ENCODE measurements around the gene ULBP1. TPM values are rescaled to one million over a fixed set of nuclear protein-coding genes. Genes with fewer than 3 reads are reported as not detected.
A peak's percentile ranks its signal among the peaks of the same experiment; 100 is the strongest.
"Not testable (repeated sequence)": the region's sequence is repeated elsewhere in the genome, so short reads cannot be mapped to it uniquely, and the experiment has no call there.

Gene ULBP1
- total RNA-seq, 2 donors from 2014 or later = 0.11 to 0.31 TPM

GRCh38 chr6:149919834-149920225 is 43.9 kb upstream of the ULBP1 start:
- DNase-seq (ENCODE audit: low spot score) = no peak
- H3K27me3 ChIP-seq = no peaks in the 10 kb centered on the region
- no peaks in the 10 kb centered on the region for H3K9me3 ChIP-seq
- H3K27ac ChIP-seq = no peak overlapping the region
- peaks cover 0 to 20% of the 10 kb centered on the region in 2 donors for H3K4me1 ChIP-seq
- no peak overlapping the region for H3K4me3 ChIP-seq
- no peak for TF ChIP-seq CTCF (IDR thresholded peaks at IDR 0.05)
- H3K36me3 ChIP-seq = no peaks in the 10 kb centered on the region

- H3K4me1 ChIP-seq = peaks cover 0 to 28% of the 10 kb centered on the region in 2 donors
- H3K27me3 ChIP-seq = no peaks in the 10 kb centered on the region
- DNase-seq (ENCODE audit: low spot score) = peak; percentile 49
- H3K9me3 ChIP-seq = no peaks in the 10 kb centered on the region
- TF ChIP-seq CTCF (IDR thresholded peaks at IDR 0.05) = no peak
- no peaks in the 10 kb centered on the region for H3K36me3 ChIP-seq
- no peak overlapping the region for H3K27ac ChIP-seq
- H3K4me3 ChIP-seq = no peak overlapping the region
Observed at GRCh38 chr6:149921361-149921760, 42.4 kb upstream of the ULBP1 start.

GRCh38 chr6:149922091-149922490 is 41.7 kb upstream of the ULBP1 start:
- DNase-seq (ENCODE audit: low spot score) = peak; percentile 57
- Histone ChIP-seq H3K4me3 (peak overlapping the region in 1 of 2 donors; percentile 57), H3K4me1 (peaks cover 0 to 29% of the 10 kb centered on the region in 2 donors)
- not testable (repeated sequence) for H3K27me3 ChIP-seq, H3K27ac ChIP-seq, H3K36me3 ChIP-seq, H3K9me3 ChIP-seq

GRCh38 chr6:149922642-149923326 is 41.0 kb upstream of the ULBP1 start, which contains the start of gene RAET1G:
RAET1G (minus strand) TSS chr6:149923121; CDS start chr6:149923010, 111 bp downstream.
- Histone ChIP-seq H3K4me3 (peak within 1 kb of the TSS; percentile 43 to 57), H3K36me3 (no peaks in the 10 kb centered on the region), H3K4me1 (peaks cover 0 to 29% of the 10 kb centered on the region in 2 donors), H3K9me3 (no peaks in the 10 kb centered on the region), H3K27me3 (no peaks in the 10 kb centered on the region), H3K27ac (no peak within 1 kb of the TSS)
- no peak for TF ChIP-seq CTCF (IDR thresholded peaks at IDR 0.05)
- DNase-seq (ENCODE audit: low spot score) = peak; percentile 96

GRCh38 chr6:149923327-149923986 is 40.3 kb upstream of the ULBP1 start:
- Histone ChIP-seq H3K4me1 (peaks cover 0 to 29% of the 10 kb centered on the region in 2 donors), H3K36me3 (no peaks in the 10 kb centered on the region), H3K27me3 (no peaks in the 10 kb centered on the region), H3K4me3 (peak overlapping the region; percentile 43 to 57), H3K27ac (no peak overlapping the region), H3K9me3 (no peaks in the 10 kb centered on the region)
- DNase-seq (ENCODE audit: low spot score) = peak; percentile 50
- TF ChIP-seq CTCF (IDR thresholded peaks at IDR 0.05) = no peak

- Histone ChIP-seq H3K4me1 (peaks cover 0 to 29% of the 10 kb centered on the region in 2 donors), H3K27me3 (no peaks in the 10 kb centered on the region), H3K36me3 (no peaks in the 10 kb centered on the region), H3K4me3 (no peak overlapping the region), H3K9me3 (no peaks in the 10 kb centered on the region), H3K27ac (no peak overlapping the region)
- TF ChIP-seq CTCF (IDR thresholded peaks at IDR 0.05) = no peak
- peak; percentile 53 for DNase-seq (ENCODE audit: low spot score)
Observed at GRCh38 chr6:149924206-149924932, 39.4 kb upstream of the ULBP1 start.

All from right atrium auricular region (tissue), 2 donors.